HPDE6-E6E7 (cell line): ENCODE data around the gene PCED1A.

Experiments
- DNase-seq: peaks from one replicate; pipeline ENCODE4 v3.0.0; 2011; ENCODE audit warnings: missing footprints; ENCODE audit errors: extremely low spot score

The PCED1A gene

GRCh38 chr20:2840138-2840966, at the start of gene PCED1A, which contains the start of gene VPS16:
Gene PCED1A, minus strand, starts transcription at chr20:2840655. Its CDS starts 743 bp downstream, at chr20:2839912.
Gene VPS16, plus strand, starts transcription at chr20:2840745. Its CDS starts 30 bp downstream, at chr20:2840775.
- peak; percentile 99 for DNase-seq

- no peak for DNase-seq
Observed at GRCh38 chr20:2889797-2890196, 49.3 kb upstream of the PCED1A start.

- DNase-seq, result no peak
Observed at GRCh38 chr20:2889209-2889608, 48.8 kb upstream of the PCED1A start.

GRCh38 chr20:2888224-2888955, 47.9 kb upstream of the PCED1A start:
- no peak for DNase-seq

- no peak for DNase-seq
Observed at GRCh38 chr20:2887715-2888114, 47.3 kb upstream of the PCED1A start.

- no peak for DNase-seq
Observed at GRCh38 chr20:2883726-2884637, 43.5 kb upstream of the PCED1A start.

- DNase-seq, result no peak
Observed at GRCh38 chr20:2880650-2881049, 40.2 kb upstream of the PCED1A start.

- DNase-seq, result no peak
Observed at GRCh38 chr20:2879146-2879545, 38.7 kb upstream of the PCED1A start.

GRCh38 chr20:2878515-2878914, 38.1 kb upstream of the PCED1A start:
- no peak for DNase-seq

GRCh38 chr20:2875690-2876203, 35.3 kb upstream of the PCED1A start:
- no peak for DNase-seq

GRCh38 chr20:2874456-2874855, 34.0 kb upstream of the PCED1A start:
- DNase-seq, result no peak

GRCh38 chr20:2873747-2874041, 33.2 kb upstream of the PCED1A start:
- DNase-seq, result no peak

- DNase-seq, result peak; percentile 98
Observed at GRCh38 chr20:2873010-2873746, 32.7 kb upstream of the PCED1A start, which contains the start of gene PTPRA. Gene PTPRA, plus strand, starts transcription at chr20:2873481. Its CDS starts 90,797 bp downstream, at chr20:2964278.

GRCh38 chr20:2872459-2873009, 32.1 kb upstream of the PCED1A start:
- peak; percentile 64 for DNase-seq

GRCh38 chr20:2871661-2872458, 31.4 kb upstream of the PCED1A start:
- DNase-seq, result no peak

- DNase-seq, result no peak
Observed at GRCh38 chr20:2871111-2871465, 30.6 kb upstream of the PCED1A start.

- DNase-seq, result no peak
Observed at GRCh38 chr20:2869381-2869780, 28.9 kb upstream of the PCED1A start.

- no peak for DNase-seq
Observed at GRCh38 chr20:2867081-2867864, 26.8 kb upstream of the PCED1A start.

GRCh38 chr20:2866236-2866635, 25.8 kb upstream of the PCED1A start:
- no peak for DNase-seq
